Natural killer cell (primary cell): ENCODE data around the gene E2F3. TPM values are rescaled to one million over a fixed set of nuclear protein-coding genes. Genes with fewer than 3 reads are reported as not detected.
"Not testable (repeated sequence)": the region's sequence is repeated elsewhere in the genome, so short reads cannot be mapped to it uniquely, and the experiment has no call there.

Source experiments
- ATAC-seq, 3 donors: fragments of 150-1000 bp in 2 of 3; fragments of 200-7000 bp in 1 of 3; cut with Tn5 transposase; 1 replicate in 1 of 3; 2 replicates in 2 of 3; pipeline ENCODE4 v1.10.0; 2021; ENCODE audit warnings: mild to moderate bottlenecking in 2 of 3, moderate library complexity in 2 of 3
- DNase-seq, 2 donors: peaks; one replicate each; pipeline versions ENCODE4 v3.0.0 to v3.0.0-alpha.2; 2013 to 2021; ENCODE audit warnings: mixed read lengths in 1 of 2
- H3K27ac ChIP-seq: one replicate; pipeline ENCODE4 v1.5.1; 2013; ENCODE audit warnings: mild to moderate bottlenecking, low read length
- H3K27me3 ChIP-seq: one replicate; pipeline ENCODE4 v1.6.1; 2013; ENCODE audit warnings: low read length; ENCODE audit not compliant: control insufficient read depth, insufficient read depth
- H3K36me3 ChIP-seq: one replicate; pipeline ENCODE4 v1.6.1; 2013; ENCODE audit warnings: low read length; ENCODE audit not compliant: control insufficient read depth, insufficient read depth
- H3K4me1 ChIP-seq: one replicate; pipeline ENCODE4 v1.6.1; 2013; ENCODE audit warnings: low read length; ENCODE audit not compliant: control insufficient read depth, insufficient read depth
- H3K4me3 ChIP-seq: one replicate; pipeline ENCODE4 v1.5.1; 2013; ENCODE audit warnings: low read length
- H3K9me3 ChIP-seq: one replicate; pipeline ENCODE4 v1.6.1; 2013; ENCODE audit warnings: low read length; ENCODE audit not compliant: control insufficient read depth, insufficient read depth
- H3K27ac Mint-ChIP-seq, 2 donors: one replicate each; pipeline ENCODE4 v1.8.0; 2022; ENCODE audit warnings: mild to moderate bottlenecking in 2 of 2, mixed read lengths in 2 of 2, moderate library complexity in 1 of 2
- H3K27me3 Mint-ChIP-seq, 2 donors: one replicate each; pipeline ENCODE4 v1.8.0; 2022; ENCODE audit warnings: low read depth in 2 of 2, mixed read lengths in 2 of 2
- H3K36me3 Mint-ChIP-seq: one replicate; pipeline ENCODE4 v1.8.0; 2022; ENCODE audit warnings: mixed read lengths
- H3K4me1 Mint-ChIP-seq, 2 donors: one replicate each; pipeline ENCODE4 v1.8.0; 2022; ENCODE audit warnings: mixed read lengths in 2 of 2
- H3K4me3 Mint-ChIP-seq: one replicate; pipeline ENCODE4 v1.8.0; 2022; ENCODE audit warnings: mild to moderate bottlenecking, moderate library complexity, mixed read lengths
- H3K9me3 Mint-ChIP-seq, 2 donors: one replicate each; pipeline ENCODE4 v1.8.0; 2022; ENCODE audit warnings: mixed read lengths in 2 of 2
- WGBS: methylation state at CpG from one replicate; pipeline ENCODE4 v1.1.7; 2013; ENCODE audit warnings: missing lambda C conversion rate; ENCODE audit not compliant: insufficient coverage; 5-methylcytosine and 5-hydroxymethylcytosine counted together
- intact Hi-C: fragments of 100-400 bp; cut with micrococcal nuclease; formaldehyde crosslinking; loops from one replicate; pipeline ENCODE4 v1.14.2; 2022
- total RNA-seq, 4 donors: library from RNA; stranded (reverse); fragments of 120-200 nt in 1 of 4; gene quantifications; one replicate each; pipeline versions ENCODE4 v1.2.3 to v1.2.4, GENCODE V29; 2013 to 2022
- TF ChIP-seq, protein P1 (sequence below): fragments of 200-600 bp; IDR thresholded peaks from one replicate; pipeline ENCODE4 v1.8.0; 2022; ENCODE audit warnings: antibody characterized with exemption

E2F3 gene
- total RNA-seq, 3 donors from 2014 or later (not counting 1 experiment from before 2014, with no cell fraction given) = 8.2 to 14.7 (median 12.2) TPM

GRCh38 chr6:20509212-20509611, 107.5 kb downstream of the E2F3 start:
- ATAC-seq (no peak), DNase-seq (no peak)
- H3K4me3 ChIP-seq = no peak overlapping the region
- H3K27ac ChIP-seq = no peak overlapping the region
- H3K27me3 ChIP-seq = no peaks in the 10 kb centered on the region
- H3K27ac Mint-ChIP-seq = no peak overlapping the region
- H3K4me1 ChIP-seq = no peaks in the 10 kb centered on the region
- TF ChIP-seq, protein P1, sequence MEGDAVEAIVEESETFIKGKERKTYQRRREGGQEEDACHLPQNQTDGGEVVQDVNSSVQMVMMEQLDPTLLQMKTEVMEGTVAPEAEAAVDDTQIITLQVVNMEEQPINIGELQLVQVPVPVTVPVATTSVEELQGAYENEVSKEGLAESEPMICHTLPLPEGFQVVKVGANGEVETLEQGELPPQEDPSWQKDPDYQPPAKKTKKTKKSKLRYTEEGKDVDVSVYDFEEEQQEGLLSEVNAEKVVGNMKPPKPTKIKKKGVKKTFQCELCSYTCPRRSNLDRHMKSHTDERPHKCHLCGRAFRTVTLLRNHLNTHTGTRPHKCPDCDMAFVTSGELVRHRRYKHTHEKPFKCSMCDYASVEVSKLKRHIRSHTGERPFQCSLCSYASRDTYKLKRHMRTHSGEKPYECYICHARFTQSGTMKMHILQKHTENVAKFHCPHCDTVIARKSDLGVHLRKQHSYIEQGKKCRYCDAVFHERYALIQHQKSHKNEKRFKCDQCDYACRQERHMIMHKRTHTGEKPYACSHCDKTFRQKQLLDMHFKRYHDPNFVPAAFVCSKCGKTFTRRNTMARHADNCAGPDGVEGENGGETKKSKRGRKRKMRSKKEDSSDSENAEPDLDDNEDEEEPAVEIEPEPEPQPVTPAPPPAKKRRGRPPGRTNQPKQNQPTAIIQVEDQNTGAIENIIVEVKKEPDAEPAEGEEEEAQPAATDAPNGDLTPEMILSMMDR = no peak
- no peak overlapping the region for H3K4me3 Mint-ChIP-seq
- no peaks in the 10 kb centered on the region for H3K9me3 Mint-ChIP-seq
- intact Hi-C loops = no loop called here
- no peaks in the 10 kb centered on the region for H3K36me3 ChIP-seq
- H3K27me3 Mint-ChIP-seq = peaks cover 0 to 14% of the 10 kb centered on the region in 2 donors
- WGBS = 82% methylated on average over 1 of the region's 2 CpGs
- H3K36me3 Mint-ChIP-seq = no peaks in the 10 kb centered on the region
- no peaks in the 10 kb centered on the region for H3K9me3 ChIP-seq
- no peaks in the 10 kb centered on the region for H3K4me1 Mint-ChIP-seq

GRCh38 chr6:20511852-20512251, 110.2 kb downstream of the E2F3 start:
- Mint-ChIP-seq H3K4me3 (no peak overlapping the region), H3K36me3 (no peaks in the 10 kb centered on the region), H3K9me3 (no peaks in the 10 kb centered on the region), H3K27ac (no peak overlapping the region), H3K4me1 (no peaks in the 10 kb centered on the region), H3K27me3 (peaks cover 0 to 14% of the 10 kb centered on the region in 2 donors)
- Histone ChIP-seq H3K4me3 (no peak overlapping the region), H3K36me3 (no peaks in the 10 kb centered on the region), H3K4me1 (no peaks in the 10 kb centered on the region), H3K9me3 (no peaks in the 10 kb centered on the region), H3K27ac (no peak overlapping the region), H3K27me3 (no peaks in the 10 kb centered on the region)
- TF ChIP-seq, protein P1 = no peak
- intact Hi-C loops = no loop called here
- DNase-seq (no peak), ATAC-seq (no peak)
- WGBS = 85% methylated on average over 2 of the region's 2 CpGs

- H3K36me3 ChIP-seq, H3K27me3 Mint-ChIP-seq, H3K9me3 Mint-ChIP-seq, H3K36me3 Mint-ChIP-seq, H3K4me1 ChIP-seq, H3K4me3 ChIP-seq, H3K4me3 Mint-ChIP-seq, H3K27ac ChIP-seq, H3K4me1 Mint-ChIP-seq, ATAC-seq, DNase-seq, H3K9me3 ChIP-seq, H3K27ac Mint-ChIP-seq, H3K27me3 ChIP-seq: not testable (repeated sequence)
- WGBS = 100% methylated on average over 1 of the region's 3 CpGs
- intact Hi-C loops = loop anchor here (10.0 kb wide), 1 partner anchor 430 kb away; no protein-coding TSS in a partner anchor
These were observed 123.5 kb downstream of the E2F3 start for GRCh38 chr6:20525208-20525607.

DNA sequence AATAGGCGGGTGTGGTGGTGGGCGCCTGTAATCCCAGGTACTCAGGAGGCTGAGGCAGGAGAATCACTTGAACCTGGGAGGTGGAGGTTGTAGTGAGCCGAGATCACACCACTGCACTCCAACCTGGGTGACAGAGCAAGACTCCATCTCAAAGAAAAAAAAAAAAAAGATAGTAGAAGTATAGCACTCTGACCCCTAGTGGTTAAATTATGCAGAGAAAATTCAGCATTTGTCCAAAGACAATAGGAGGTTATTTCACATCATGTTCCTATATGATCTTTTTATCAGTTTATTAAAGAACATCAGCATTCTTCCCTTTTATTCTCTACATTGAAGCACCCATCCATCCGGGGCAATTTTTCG, 127.4 kb downstream of the E2F3 start:
- TF ChIP-seq, protein P1 = peak; percentile 47
- not testable (repeated sequence) for H3K4me3 ChIP-seq, H3K4me1 ChIP-seq, H3K4me3 Mint-ChIP-seq, H3K27ac ChIP-seq, H3K9me3 ChIP-seq, H3K9me3 Mint-ChIP-seq, H3K4me1 Mint-ChIP-seq, H3K27me3 ChIP-seq, H3K36me3 ChIP-seq, H3K27ac Mint-ChIP-seq, H3K36me3 Mint-ChIP-seq
- intact Hi-C loops = loop anchor here (1.0 to 10.0 kb wide), 3 partner anchors 128 to 434 kb away; partner anchors contain the start of gene E2F3
- ATAC-seq (peak; percentile 82 to 89 (median 85)), DNase-seq (peak in 1 of 2 donors; percentile 76)
- WGBS = 29% methylated on average over 2 of the region's 5 CpGs
- H3K27me3 Mint-ChIP-seq = peaks cover 9 to 15% of the 10 kb centered on the region in 2 donors
